GM12878 (cell line): ENCODE measurements around the gene C10orf90. TPM values are rescaled to one million over a fixed set of nuclear protein-coding genes. Genes with fewer than 3 reads are reported as not detected.

Experiments
- ATAC-seq: fragments of 200-7000 bp; cut with Tn5 transposase; 3 replicates; pipeline ENCODE4 v1.9.1; 2020; ENCODE audit warnings: mild to moderate bottlenecking, moderate library complexity
- BruUV-seq: library from RNA; stranded (reverse); fragments of 400-500 nt; replicated peaks from 2 replicates; lab custom pipeline; 2021; lab: Mats Ljungman, UMichigan
- CTCF ChIA-PET: fragments of 300-600 bp; sonication (Branson Sonifier 250); formaldehyde crosslinking; extraction: SDS; loops from one replicate; lab custom pipeline; 2021; ENCODE audit warnings: inconsistent platforms; lab: Yijun Ruan, JAX
- POLR2A ChIA-PET: fragments of 350-600 bp; formaldehyde crosslinking; extraction: SDS; loops from one replicate; lab custom pipeline; 2021; ENCODE audit warnings: inconsistent platforms; lab: Charles Lee
- RAD21 ChIA-PET: fragments of 300-600 bp; sonication (Branson Sonifier 250); formaldehyde crosslinking; loops from one replicate; lab custom pipeline; 2023; ENCODE audit warnings: antibody characterized with exemption; ENCODE audit not compliant: unreplicated experiment; lab: Charles Lee
- SMC1A ChIA-PET: fragments of 300-600 bp; sonication (Branson Sonifier 250); formaldehyde crosslinking; loops from one replicate; lab custom pipeline; 2023; ENCODE audit not compliant: unreplicated experiment, uncharacterized antibody; lab: Charles Lee
- DNase-seq: peaks from one replicate; pipeline ENCODE4 v3.0.0-alpha.2; 2011; ENCODE audit warnings: low read depth, low spot score
- FAIRE-seq: peaks from 3 replicates; lab custom pipeline; 2011; peaks lifted over from hg19 to GRCh38; lab: Jason Lieb, UNC
- H2AFZ ChIP-seq: 2 replicates; pipeline ENCODE4 v1.6.0; 2011; ENCODE audit warnings: low read depth, low read length, control low read depth; ENCODE audit not compliant: control insufficient read depth
- H3K27ac ChIP-seq: 2 replicates; pipeline ENCODE4 v1.5.1; 2011; ENCODE audit warnings: control low read depth; ENCODE audit not compliant: control insufficient read depth, insufficient read depth
- H3K27me3 ChIP-seq, 2 experiments: replicated peaks in 1 of 2; 2 replicates each; pipeline versions ENCODE4 v1.6.0 to v1.6.1; 2011; ENCODE audit warnings: low read length in 1 of 2; ENCODE audit not compliant: control insufficient read depth in 2 of 2, insufficient read depth in 2 of 2
- H3K36me3 ChIP-seq, 2 experiments: 2 replicates each; pipeline ENCODE4 v1.5.1; 2011; ENCODE audit warnings: low read length in 1 of 2; ENCODE audit not compliant: control insufficient read depth in 2 of 2, insufficient read depth in 2 of 2
- H3K4me1 ChIP-seq: 2 replicates; pipeline ENCODE4 v1.6.1; 2011; ENCODE audit warnings: mild to moderate bottlenecking, low read length, moderate library complexity, mixed read lengths; ENCODE audit not compliant: control insufficient read depth, insufficient read depth
- H3K4me2 ChIP-seq: 2 replicates; pipeline ENCODE4 v1.6.0; 2011; ENCODE audit warnings: control low read depth; ENCODE audit not compliant: control insufficient read depth, insufficient read depth
- H3K4me3 ChIP-seq: fragments of 200-600 bp; sonication (generic); 2 replicates; pipeline ENCODE4 v1.5.1; 2016
- H3K79me2 ChIP-seq: 2 replicates; pipeline ENCODE4 v1.6.0; 2011; ENCODE audit warnings: low read length; ENCODE audit not compliant: control insufficient read depth, insufficient read depth
- H3K9ac ChIP-seq: 2 replicates; pipeline ENCODE4 v1.8.0; 2011; ENCODE audit warnings: low read length, control low read depth, mixed read lengths; ENCODE audit not compliant: control insufficient read depth, insufficient read depth
- H3K9me3 ChIP-seq: replicated peaks from 3 replicates; pipeline ENCODE4 v1.5.1; 2011; ENCODE audit warnings: mild to moderate bottlenecking, low read length; ENCODE audit not compliant: control insufficient read depth, insufficient read depth
- H4K20me1 ChIP-seq: 2 replicates; pipeline ENCODE4 v1.6.0; 2011; ENCODE audit not compliant: control insufficient read depth, insufficient read depth
- ASH2L ChIP-seq: fragments of 300-600, 200-600 bp; sonication (generic); IDR thresholded peaks from 2 replicates; pipeline ENCODE4 v1.6.1; 2017; ENCODE audit warnings: low read depth, mild to moderate bottlenecking, borderline replicate concordance
- BRCA1 ChIP-seq: IDR thresholded peaks from 2 replicates; pipeline ENCODE4 v1.6.1; 2011; ENCODE audit warnings: low read depth, low read length, improper control_type of control experiment
- E4F1 ChIP-seq: fragments of 450-650 bp; IDR thresholded peaks from 2 replicates; pipeline ENCODE4 v1.6.1; 2018; ENCODE audit warnings: borderline replicate concordance, mild to moderate bottlenecking; ENCODE audit not compliant: partially characterized antibody
- ELK1 ChIP-seq: IDR thresholded peaks from 2 replicates; pipeline ENCODE4 v1.6.1; 2012; ENCODE audit warnings: low read depth, low read length, improper control_type of control experiment
- REST ChIP-seq: IDR thresholded peaks from 2 replicates; pipeline ENCODE4 v1.6.1; 2012; ENCODE audit warnings: mild to moderate bottlenecking, low read depth, low read length
- WGBS: methylation state at CpG from one replicate; pipeline ENCODE4 v1.1.6; 2016; ENCODE audit warnings: low lambda C conversion rate; ENCODE audit not compliant: insufficient replicate concordance, insufficient coverage; ENCODE audit errors: missing lambda C conversion rate; 5-methylcytosine and 5-hydroxymethylcytosine counted together
- in situ Hi-C: fragments of 300-500 bp; cut with MboI; formaldehyde crosslinking; loops from 9 replicates; pipeline ENCODE4 v1.14.3; 2018; ENCODE audit warnings: mixed read lengths
- intact Hi-C: fragments of 100-400 bp; cut with micrococcal nuclease; formaldehyde crosslinking; loops from one replicate; pipeline ENCODE4 v1.14.2; 2022; ENCODE audit not compliant: unreplicated experiment
- polyA plus RNA-seq, 11 experiments: library from polyadenylated mRNA; depleted of rRNA in 4 of 11; unstranded in 6 of 11; stranded (reverse) in 5 of 11; fragments of >200 nt; fragmentation: Nextera tagmentation in 4 of 11; fragmentation: Illumina TruSeq in 1 of 11; extraction: Ambion mirVana in 4 of 11; extraction: Trizol in 1 of 11; gene quantifications; 1 replicate in 1 of 11; 2 replicates in 10 of 11; pipeline versions ENCODE4 v1.2.1 to v1.2.3, GENCODE V29; 2011 to 2016; ENCODE audit warnings: inconsistent platforms in 2 of 11, missing spikeins in 2 of 11, low read depth in 1 of 11
- total RNA-seq, 4 experiments: library from RNA; depleted of rRNA in 3 of 4; stranded (reverse); fragments of >200 nt in 3 of 4; fragmentation: Illumina TruSeq in 1 of 4; extraction: Trizol in 1 of 4; gene quantifications; 2 replicates each; pipeline versions ENCODE4 v1.2.1 to v1.2.3, GENCODE V29; 2013 to 2021

Gene C10orf90
- total and polyA plus RNA-seq, 10 of the 15 experiments (the other 5 are each of a cell fraction or from before 2014, with no cell fraction given) = 0.04 TPM; not detected in 9

- TF ChIP-seq REST (no peak), ELK1 (no peak)
These were observed 83.6 kb downstream of the C10orf90 start (continued) for GRCh38 chr10:126586878-126587277.

- Histone ChIP-seq H3K36me3 (no peaks in the 10 kb centered on the region), H3K9me3 (no peaks in the 10 kb centered on the region), H3K79me2 (no peaks in the 10 kb centered on the region), H3K9ac (no peak overlapping the region), H4K20me1 (no peaks in the 10 kb centered on the region), H3K4me1 (no peaks in the 10 kb centered on the region), H3K27ac (no peak overlapping the region), H3K27me3 (no peaks in the 10 kb centered on the region; a peak in 1 of 4 replicates), H2AFZ (no peak overlapping the region), H3K4me2 (no peak overlapping the region), H3K4me3 (no peak overlapping the region)
- SMC1A ChIA-PET = no interaction called here
- DNase-seq = no peak
- CTCF ChIA-PET = no interaction called here
- intact Hi-C loops = no loop called here
- RAD21 ChIA-PET = no interaction called here
- no peak for TF ChIP-seq ASH2L
- TF ChIP-seq BRCA1 = no peak
- no peak for TF ChIP-seq E4F1
- in situ Hi-C loops = no loop called here
- POLR2A ChIA-PET = no interaction called here
- no TSS peak for BruUV-seq
- FAIRE-seq = no peak
- no peak for ATAC-seq
- WGBS = 60% methylated on average over 14 of the region's 14 CpGs
These were observed 84.4 kb downstream of the C10orf90 start for GRCh38 chr10:126586128-126586527.
